GM11168 (cell line): ENCODE measurements around the gene POP5.
"Not testable (repeated sequence)": the region's sequence is repeated elsewhere in the genome, so short reads cannot be mapped to it uniquely, and the experiment has no call there.

Experiments used
- in situ Hi-C: fragments of 300-500 bp; cut with MboI; formaldehyde crosslinking; loops from one replicate; pipeline ENCODE4 v1.12.0; 2022; ENCODE audit warnings: low sequenced_read_pairs; ENCODE audit not compliant: unreplicated experiment

Gene POP5

GRCh38 chr12:120538281-120539156, 42.7 kb downstream of the POP5 start:
- in situ Hi-C loops, result no loop called here

- in situ Hi-C loops, result no loop called here
Observed at GRCh38 chr12:120537856-120538220, 43.4 kb downstream of the POP5 start.

GRCh38 chr12:120536064-120536791, 45.0 kb downstream of the POP5 start:
- in situ Hi-C loops, result no loop called here

GRCh38 chr12:120534703-120535655, 46.2 kb downstream of the POP5 start:
- in situ Hi-C loops, result no loop called here

- in situ Hi-C loops, result no loop called here
Observed at GRCh38 chr12:120534203-120534702, 46.9 kb downstream of the POP5 start, which contains the start of gene RNF10. Gene RNF10, plus strand, starts transcription at chr12:120534356. Its CDS starts 456 bp downstream, at chr12:120534812.

GRCh38 chr12:120532701-120533238, 48.4 kb downstream of the POP5 start:
- in situ Hi-C loops, result no loop called here

GRCh38 chr12:120530418-120530761, 50.8 kb downstream of the POP5 start:
- in situ Hi-C loops, result not testable (repeated sequence)

GRCh38 chr12:120529641-120530417, 51.4 kb downstream of the POP5 start:
- in situ Hi-C loops, result no loop called here

GRCh38 chr12:120528861-120529525, 52.2 kb downstream of the POP5 start, which contains the start of gene COQ5:
Gene COQ5, minus strand, starts transcription at chr12:120529158. Its CDS starts 17 bp downstream, at chr12:120529141.
- in situ Hi-C loops, result no loop called here
